Embryonic facial prominence (tissue), 1 donor: ENCODE measurements around the gene RORB.

ENCODE experiments used
- DNase-seq: peaks from one replicate; pipeline ENCODE4 v3.0.0-alpha.2; 2016; ENCODE audit errors: extremely low spot score

Gene RORB

GRCh38 chr9:74496819-74497747, at the start of gene RORB:
Gene RORB (plus strand): TSS chr9:74497335. CDS start chr9:74497977, 642 bp downstream.
- peak; percentile 75 for DNase-seq

- DNase-seq = no peak
Measured at GRCh38 chr9:74447451-74448193, 49.5 kb upstream of the RORB start.

- DNase-seq = no peak
Measured at GRCh38 chr9:74449060-74449459, 48.1 kb upstream of the RORB start.

GRCh38 chr9:74458832-74459231, 38.3 kb upstream of the RORB start:
- DNase-seq = no peak

- DNase-seq = no peak
Measured at GRCh38 chr9:74463825-74464224, 33.3 kb upstream of the RORB start.

GRCh38 chr9:74478606-74479005, 18.5 kb upstream of the RORB start:
- no peak for DNase-seq

- no peak for DNase-seq
Measured at GRCh38 chr9:74479711-74480110, 17.4 kb upstream of the RORB start.

- no peak for DNase-seq
Measured at GRCh38 chr9:74487395-74487794, 9.7 kb upstream of the RORB start.

- no peak for DNase-seq
Measured at GRCh38 chr9:74493512-74493911, 3.6 kb upstream of the RORB start.

- DNase-seq = no peak
Measured at GRCh38 chr9:74494490-74494889, 2.6 kb upstream of the RORB start.

GRCh38 chr9:74496406-74496805, 729 bp upstream of the RORB start:
- no peak for DNase-seq

- no peak for DNase-seq
Measured at GRCh38 chr9:74497748-74498620, 849 bp downstream of the RORB start.

GRCh38 chr9:74498621-74499095, 1.5 kb downstream of the RORB start:
- no peak for DNase-seq

- no peak for DNase-seq
Measured at GRCh38 chr9:74499111-74499601, 2.0 kb downstream of the RORB start.

GRCh38 chr9:74499770-74500583, 2.8 kb downstream of the RORB start:
- DNase-seq = no peak

- DNase-seq = no peak
Measured at GRCh38 chr9:74500584-74500924, 3.4 kb downstream of the RORB start.

GRCh38 chr9:74501570-74501969, 4.4 kb downstream of the RORB start:
- no peak for DNase-seq

GRCh38 chr9:74503219-74503618, 6.1 kb downstream of the RORB start:
- no peak for DNase-seq

- no peak for DNase-seq
Measured at GRCh38 chr9:74503666-74504065, 6.5 kb downstream of the RORB start.

GRCh38 chr9:74511333-74511732, 14.2 kb downstream of the RORB start:
- DNase-seq = no peak

- no peak for DNase-seq
Measured at GRCh38 chr9:74512416-74512815, 15.3 kb downstream of the RORB start.
